Measurements from ENCODE around the gene ELOVL5.

DNA sequence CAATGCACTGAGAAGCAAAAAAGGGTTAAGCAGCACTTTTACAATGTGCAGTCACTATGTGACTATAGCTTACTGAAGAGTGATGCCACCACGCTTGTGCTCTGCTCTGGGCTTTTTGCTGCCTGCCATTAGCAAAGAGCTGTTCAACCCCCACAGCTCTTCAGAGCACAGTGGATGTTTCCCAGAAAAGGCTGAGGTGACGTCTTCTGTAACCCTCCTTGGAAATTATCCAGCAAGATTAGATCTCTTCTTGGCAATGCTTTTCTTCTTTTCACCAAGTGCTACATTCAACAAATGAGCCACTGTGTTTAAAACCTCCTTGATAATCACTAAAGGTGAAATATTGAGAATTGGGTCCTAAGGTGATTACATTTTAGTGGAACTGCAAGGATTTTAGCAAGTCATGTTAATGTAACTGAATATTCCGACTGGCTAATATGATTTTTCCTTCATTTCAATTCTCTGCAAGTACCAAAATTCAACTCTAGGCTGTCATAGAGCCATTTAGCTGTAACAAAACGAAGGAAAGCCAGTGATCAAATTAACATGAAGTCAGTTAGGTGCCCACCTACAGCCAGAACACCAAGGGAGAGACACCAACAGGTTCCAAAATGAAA lies 34.9 kb downstream of the ELOVL5 start:
- TF ChIP-seq, protein P1, sequence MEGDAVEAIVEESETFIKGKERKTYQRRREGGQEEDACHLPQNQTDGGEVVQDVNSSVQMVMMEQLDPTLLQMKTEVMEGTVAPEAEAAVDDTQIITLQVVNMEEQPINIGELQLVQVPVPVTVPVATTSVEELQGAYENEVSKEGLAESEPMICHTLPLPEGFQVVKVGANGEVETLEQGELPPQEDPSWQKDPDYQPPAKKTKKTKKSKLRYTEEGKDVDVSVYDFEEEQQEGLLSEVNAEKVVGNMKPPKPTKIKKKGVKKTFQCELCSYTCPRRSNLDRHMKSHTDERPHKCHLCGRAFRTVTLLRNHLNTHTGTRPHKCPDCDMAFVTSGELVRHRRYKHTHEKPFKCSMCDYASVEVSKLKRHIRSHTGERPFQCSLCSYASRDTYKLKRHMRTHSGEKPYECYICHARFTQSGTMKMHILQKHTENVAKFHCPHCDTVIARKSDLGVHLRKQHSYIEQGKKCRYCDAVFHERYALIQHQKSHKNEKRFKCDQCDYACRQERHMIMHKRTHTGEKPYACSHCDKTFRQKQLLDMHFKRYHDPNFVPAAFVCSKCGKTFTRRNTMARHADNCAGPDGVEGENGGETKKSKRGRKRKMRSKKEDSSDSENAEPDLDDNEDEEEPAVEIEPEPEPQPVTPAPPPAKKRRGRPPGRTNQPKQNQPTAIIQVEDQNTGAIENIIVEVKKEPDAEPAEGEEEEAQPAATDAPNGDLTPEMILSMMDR (IDR thresholded peaks at IDR 0.05; ENCODE audit: low read length) = no peak
- no peak for TF ChIP-seq EZH2 (IDR thresholded peaks at IDR 0.05; ENCODE audit: borderline replicate concordance, low read length)

Data from OCI-LY1 (cell line).